Measurements from ENCODE around the gene CDH4. TPM values are rescaled to one million over a fixed set of nuclear protein-coding genes. Genes with fewer than 3 reads are reported as not detected.

Gene CDH4
- total RNA-seq, 2 donors from 2014 or later, result 0.07 to 0.94 TPM

GRCh38 chr20:61876952-61877728 is 625.1 kb downstream of the CDH4 start:
- DNase-seq (ENCODE audit: low spot score), result no peak
- Histone ChIP-seq H3K4me3 (no peak overlapping the region), H3K27me3 (no peaks in the 10 kb centered on the region), H3K4me1 (no peaks in the 10 kb centered on the region), H3K9me3 (no peaks in the 10 kb centered on the region), H3K27ac (no peak overlapping the region), H3K36me3 (no peaks in the 10 kb centered on the region)
- TF ChIP-seq, protein P1, sequence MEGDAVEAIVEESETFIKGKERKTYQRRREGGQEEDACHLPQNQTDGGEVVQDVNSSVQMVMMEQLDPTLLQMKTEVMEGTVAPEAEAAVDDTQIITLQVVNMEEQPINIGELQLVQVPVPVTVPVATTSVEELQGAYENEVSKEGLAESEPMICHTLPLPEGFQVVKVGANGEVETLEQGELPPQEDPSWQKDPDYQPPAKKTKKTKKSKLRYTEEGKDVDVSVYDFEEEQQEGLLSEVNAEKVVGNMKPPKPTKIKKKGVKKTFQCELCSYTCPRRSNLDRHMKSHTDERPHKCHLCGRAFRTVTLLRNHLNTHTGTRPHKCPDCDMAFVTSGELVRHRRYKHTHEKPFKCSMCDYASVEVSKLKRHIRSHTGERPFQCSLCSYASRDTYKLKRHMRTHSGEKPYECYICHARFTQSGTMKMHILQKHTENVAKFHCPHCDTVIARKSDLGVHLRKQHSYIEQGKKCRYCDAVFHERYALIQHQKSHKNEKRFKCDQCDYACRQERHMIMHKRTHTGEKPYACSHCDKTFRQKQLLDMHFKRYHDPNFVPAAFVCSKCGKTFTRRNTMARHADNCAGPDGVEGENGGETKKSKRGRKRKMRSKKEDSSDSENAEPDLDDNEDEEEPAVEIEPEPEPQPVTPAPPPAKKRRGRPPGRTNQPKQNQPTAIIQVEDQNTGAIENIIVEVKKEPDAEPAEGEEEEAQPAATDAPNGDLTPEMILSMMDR (IDR thresholded peaks at IDR 0.05), result no peak

- no peaks in the 10 kb centered on the region for H3K27me3 ChIP-seq
Measured at GRCh38 chr20:61877776-61878477, 625.9 kb downstream of the CDH4 start.

GRCh38 chr20:61878478-61879302 is 626.6 kb downstream of the CDH4 start:
- Histone ChIP-seq H3K36me3 (no peaks in the 10 kb centered on the region), H3K4me1 (no peaks in the 10 kb centered on the region)
- TF ChIP-seq, protein P1 (IDR thresholded peaks at IDR 0.05), result no peak

More at GRCh38 chr20:61877776-61878477, 625.9 kb downstream of the CDH4 start:
- TF ChIP-seq, protein P1 (IDR thresholded peaks at IDR 0.05), result no peak
- Histone ChIP-seq H3K9me3 (no peaks in the 10 kb centered on the region), H3K27ac (no peak overlapping the region), H3K36me3 (no peaks in the 10 kb centered on the region), H3K4me3 (no peak overlapping the region), H3K4me1 (no peaks in the 10 kb centered on the region)
- no peak for DNase-seq (ENCODE audit: low spot score)

GRCh38 chr20:61879303-61879620 is 627.2 kb downstream of the CDH4 start:
- no peaks in the 10 kb centered on the region for H3K27me3 ChIP-seq
- DNase-seq (ENCODE audit: low spot score), result no peak
- no peaks in the 10 kb centered on the region for H3K4me1 ChIP-seq
- H3K27ac ChIP-seq, result no peak overlapping the region
- no peaks in the 10 kb centered on the region for H3K36me3 ChIP-seq
- H3K4me3 ChIP-seq, result no peak overlapping the region
- TF ChIP-seq, protein P1 (IDR thresholded peaks at IDR 0.05), result no peak
- H3K9me3 ChIP-seq, result no peaks in the 10 kb centered on the region

More at GRCh38 chr20:61878478-61879302, 626.6 kb downstream of the CDH4 start:
- H3K27ac ChIP-seq, result no peak overlapping the region
- DNase-seq (ENCODE audit: low spot score), result no peak
- no peak overlapping the region for H3K4me3 ChIP-seq
- H3K9me3 ChIP-seq, result no peaks in the 10 kb centered on the region
- H3K27me3 ChIP-seq, result no peaks in the 10 kb centered on the region

DNA sequence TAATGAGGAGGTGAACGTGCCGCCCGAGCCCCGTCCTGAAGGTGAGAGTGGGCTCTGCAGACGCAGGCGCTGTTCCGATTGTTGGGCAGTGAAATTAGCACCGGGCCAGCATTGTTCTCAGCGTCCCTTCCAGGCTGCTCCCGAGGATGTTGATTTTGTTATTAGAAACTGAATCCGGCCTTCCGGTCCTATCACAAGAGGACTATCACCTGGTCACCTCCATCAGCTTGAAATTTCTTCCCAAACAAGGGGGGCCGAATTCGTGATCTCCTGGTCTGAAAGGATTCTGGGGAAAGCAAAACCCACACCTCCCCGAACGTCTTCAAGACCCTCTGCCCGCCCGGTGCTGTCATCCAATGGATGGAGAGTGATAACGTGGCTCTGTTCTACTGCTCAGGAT is 627.6 kb downstream of the CDH4 start:
- Histone ChIP-seq H3K9me3 (no peaks in the 10 kb centered on the region), H3K27me3 (no peaks in the 10 kb centered on the region), H3K27ac (no peak overlapping the region), H3K36me3 (no peaks in the 10 kb centered on the region), H3K4me3 (no peak overlapping the region), H3K4me1 (no peaks in the 10 kb centered on the region)
- DNase-seq (ENCODE audit: low spot score), result no peak
- TF ChIP-seq, protein P1 (IDR thresholded peaks at IDR 0.05), result no peak
